Lower lobe of right lung (tissue), 2 donors: ENCODE data around the gene SLC38A1. TPM values are rescaled to one million over a fixed set of nuclear protein-coding genes. Genes with fewer than 3 reads are reported as not detected.

Experiments
- ATAC-seq, 2 donors: fragments of 200-7000 bp; cut with Tn5 transposase; one replicate each; pipeline ENCODE4 v1.9.1; 2020 to 2022; ENCODE audit warnings: mild to moderate bottlenecking in 2 of 2, moderate library complexity in 2 of 2
- DNase-seq: peaks from one replicate; pipeline ENCODE4 v3.0.0-alpha.2; 2020
- H3K27ac ChIP-seq: fragments of 200-600 bp; one replicate; pipeline ENCODE4 v1.8.0; 2022
- H3K27me3 ChIP-seq: fragments of 200-600 bp; one replicate; pipeline ENCODE4 v1.8.0; 2022; ENCODE audit warnings: low read depth
- H3K36me3 ChIP-seq: fragments of 200-600 bp; one replicate; pipeline ENCODE4 v1.8.0; 2022; ENCODE audit warnings: mild to moderate bottlenecking
- H3K4me1 ChIP-seq: fragments of 200-600 bp; one replicate; pipeline ENCODE4 v1.8.0; 2022
- H3K4me3 ChIP-seq: fragments of 200-600 bp; one replicate; pipeline ENCODE4 v1.8.0; 2022; ENCODE audit warnings: mild to moderate bottlenecking
- H3K9me3 ChIP-seq: fragments of 200-600 bp; one replicate; pipeline ENCODE4 v1.8.0; 2022
- intact Hi-C: fragments of 100-400 bp; cut with DNase I; formaldehyde crosslinking; loops from one replicate; pipeline ENCODE4 v1.11.0; 2022
- long read RNA-seq: library from polyadenylated mRNA; unstranded; transcript quantifications from one replicate; pipeline ENCODE4 v2.0.0, GENCODE V29; 2021
- total RNA-seq: library from RNA; stranded (reverse); fragmentation: NEBNext Ultra II Directional; extraction: Animal tissue kit (Norgen Biotek cat#: 25700); gene quantifications from one replicate; pipeline ENCODE4 v1.2.1, GENCODE V29; 2021
- TF ChIP-seq, protein P1 (sequence below): fragments of 200-600 bp; IDR thresholded peaks from one replicate; pipeline ENCODE4 v1.8.0; 2022; ENCODE audit warnings: antibody characterized with exemption, mild to moderate bottlenecking
- donor health status: DM: no; HTN: yes; CAD: no; lungs with severe emphysema.

SLC38A1 gene
- 45.8 TPM for total RNA-seq
- long read RNA-seq, full-length matches to known transcripts = 26 of 46 reads
- long read RNA-seq, partial matches to known transcripts = 5 of 46 reads
- long read RNA-seq, other reads (novel, unspliced or antisense) = 15 of 46 reads

DNA sequence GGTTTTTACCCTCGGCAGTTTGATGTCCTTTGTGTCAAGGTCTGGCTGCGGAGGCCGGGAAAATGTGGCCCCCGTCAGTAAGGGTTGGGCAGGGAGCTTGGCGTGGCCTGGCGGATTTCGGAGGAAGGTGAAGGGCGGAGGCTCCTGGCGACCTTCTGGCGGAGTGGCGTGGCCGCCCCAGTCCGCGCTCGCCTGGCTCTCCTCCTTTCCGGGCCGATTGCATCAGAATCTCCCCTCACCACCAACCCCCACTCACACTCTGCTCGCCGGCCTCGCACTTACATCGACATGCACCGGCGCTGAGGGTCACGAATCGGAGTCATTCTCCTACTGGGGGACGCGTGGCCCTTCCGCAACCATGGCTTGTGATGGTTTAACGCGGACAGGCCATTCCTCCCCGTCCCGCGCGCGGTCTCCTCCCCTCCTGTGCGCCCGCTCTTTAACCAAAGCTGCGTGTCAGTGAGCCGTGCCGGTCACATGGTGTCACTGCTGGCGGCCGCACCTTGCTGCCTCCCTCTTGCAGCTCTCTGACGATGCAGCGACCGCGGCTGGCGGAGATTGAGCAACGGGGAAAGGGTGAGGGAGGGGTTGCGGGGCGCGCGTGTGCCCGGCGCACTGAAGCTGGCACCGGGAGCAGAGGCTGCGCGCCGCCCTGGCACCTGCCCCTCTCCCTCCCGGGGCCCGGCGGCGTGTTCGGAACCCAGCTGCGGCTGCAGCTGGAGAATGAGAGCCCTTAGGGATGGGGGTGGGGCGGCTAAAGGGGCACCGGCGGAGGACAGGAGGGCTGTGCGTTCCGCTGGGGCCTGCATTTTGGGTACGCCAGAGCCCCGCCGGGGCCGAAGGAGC is at the start of gene SLC38A1:
Gene SLC38A1, minus strand, starts transcription at position 461 of the 846 bp plus-strand sequence. CDS start 29,243 bp downstream, outside the sequence.
- DNase-seq (peak; percentile 93), ATAC-seq (peak; percentile 90 to 93)
- H3K27ac ChIP-seq = peak within 1 kb of the TSS; percentile 86
- H3K36me3 ChIP-seq = no peaks in the 10 kb centered on the region
- H3K4me1 ChIP-seq = peaks cover 41% of the 10 kb centered on the region
- H3K27me3 ChIP-seq = peaks cover 30% of the 10 kb centered on the region
- intact Hi-C loops = no loop called here
- peak within 1 kb of the TSS; percentile 69 for H3K4me3 ChIP-seq
- TF ChIP-seq, protein P1, sequence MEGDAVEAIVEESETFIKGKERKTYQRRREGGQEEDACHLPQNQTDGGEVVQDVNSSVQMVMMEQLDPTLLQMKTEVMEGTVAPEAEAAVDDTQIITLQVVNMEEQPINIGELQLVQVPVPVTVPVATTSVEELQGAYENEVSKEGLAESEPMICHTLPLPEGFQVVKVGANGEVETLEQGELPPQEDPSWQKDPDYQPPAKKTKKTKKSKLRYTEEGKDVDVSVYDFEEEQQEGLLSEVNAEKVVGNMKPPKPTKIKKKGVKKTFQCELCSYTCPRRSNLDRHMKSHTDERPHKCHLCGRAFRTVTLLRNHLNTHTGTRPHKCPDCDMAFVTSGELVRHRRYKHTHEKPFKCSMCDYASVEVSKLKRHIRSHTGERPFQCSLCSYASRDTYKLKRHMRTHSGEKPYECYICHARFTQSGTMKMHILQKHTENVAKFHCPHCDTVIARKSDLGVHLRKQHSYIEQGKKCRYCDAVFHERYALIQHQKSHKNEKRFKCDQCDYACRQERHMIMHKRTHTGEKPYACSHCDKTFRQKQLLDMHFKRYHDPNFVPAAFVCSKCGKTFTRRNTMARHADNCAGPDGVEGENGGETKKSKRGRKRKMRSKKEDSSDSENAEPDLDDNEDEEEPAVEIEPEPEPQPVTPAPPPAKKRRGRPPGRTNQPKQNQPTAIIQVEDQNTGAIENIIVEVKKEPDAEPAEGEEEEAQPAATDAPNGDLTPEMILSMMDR = no peak
- H3K9me3 ChIP-seq = no peaks in the 10 kb centered on the region

DNA sequence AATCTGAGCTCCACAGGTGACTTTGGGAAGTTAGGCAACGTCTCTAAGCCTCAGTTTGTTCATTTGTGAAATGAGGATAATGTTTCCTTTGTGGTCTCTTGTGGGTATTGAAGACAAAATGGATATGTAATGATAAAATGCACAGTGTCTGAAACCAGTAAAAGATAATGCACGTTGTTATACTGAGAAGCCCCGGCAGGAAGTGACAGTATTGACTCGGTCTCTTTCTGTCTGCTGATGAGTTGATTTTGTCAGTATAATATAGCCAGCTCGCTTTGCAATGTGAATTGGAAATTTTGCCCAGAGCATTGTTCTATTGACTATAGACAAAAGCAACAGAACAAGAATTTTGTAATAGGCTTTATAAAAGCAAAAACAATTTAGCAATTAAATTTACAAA is 49.2 kb upstream of the SLC38A1 start:
- no peak for DNase-seq
- intact Hi-C loops = no loop called here
- TF ChIP-seq, protein P1 = no peak
- Histone ChIP-seq H3K27ac (no peak overlapping the region), H3K27me3 (no peaks in the 10 kb centered on the region), H3K4me1 (no peaks in the 10 kb centered on the region), H3K4me3 (no peak overlapping the region), H3K36me3 (no peaks in the 10 kb centered on the region), H3K9me3 (no peaks in the 10 kb centered on the region)
- no peak for ATAC-seq

DNA sequence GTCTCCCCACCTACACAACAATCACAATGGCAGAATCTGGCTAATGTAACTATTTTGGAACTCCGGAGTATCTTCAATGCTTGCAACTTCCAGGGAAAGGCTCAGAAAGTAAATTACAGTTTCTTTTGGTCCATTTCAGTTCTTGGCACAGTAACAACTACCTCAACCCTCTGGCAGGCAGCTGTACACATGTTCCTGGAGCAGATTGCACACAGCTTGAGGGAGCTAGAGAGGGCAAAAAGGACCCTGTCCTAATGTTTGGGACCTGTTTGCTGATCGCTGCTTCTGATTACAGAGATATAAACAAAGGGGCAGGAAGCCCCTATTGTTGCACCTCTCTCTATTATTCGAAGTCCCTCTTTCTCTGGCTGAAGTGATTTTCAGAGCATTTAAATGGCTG is 35.2 kb upstream of the SLC38A1 start:
- TF ChIP-seq, protein P1 = no peak
- no peaks in the 10 kb centered on the region for H3K9me3 ChIP-seq
- intact Hi-C loops = no loop called here
- H3K4me3 ChIP-seq = no peak overlapping the region
- H3K4me1 ChIP-seq = no peaks in the 10 kb centered on the region
- ATAC-seq (no peak), DNase-seq (no peak)
- H3K27me3 ChIP-seq = no peaks in the 10 kb centered on the region
- H3K27ac ChIP-seq = no peak overlapping the region
- H3K36me3 ChIP-seq = no peaks in the 10 kb centered on the region

DNA sequence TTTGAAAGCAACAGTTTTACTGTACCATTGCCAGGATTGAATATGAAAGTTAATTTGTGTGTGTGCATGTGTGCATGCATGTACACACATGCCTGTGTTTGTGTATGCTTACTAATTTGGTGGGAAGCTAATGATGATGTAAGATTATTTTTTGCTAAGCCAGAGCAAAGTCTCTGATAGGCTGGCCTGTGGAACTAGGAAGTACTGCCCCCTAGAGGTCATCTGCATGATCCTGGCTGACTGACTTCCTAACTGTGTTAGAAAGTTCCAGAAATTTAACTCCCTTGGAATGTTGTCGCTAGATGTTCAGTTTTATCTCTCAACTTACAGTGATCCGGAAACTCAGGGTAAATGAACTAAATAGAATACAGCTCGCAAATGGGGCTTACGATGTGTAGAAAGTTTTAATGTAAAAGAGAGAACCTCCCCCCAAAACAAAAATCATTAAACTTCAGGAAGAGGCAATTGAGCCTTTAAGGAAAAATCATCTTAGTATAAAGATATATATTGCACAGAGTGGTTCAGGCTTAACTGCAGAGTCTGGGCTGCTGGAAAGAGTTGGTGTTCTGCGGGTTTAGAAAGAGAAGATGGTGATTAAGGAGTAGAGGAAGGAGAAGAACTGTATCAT is 34.3 kb upstream of the SLC38A1 start:
- TF ChIP-seq, protein P1 = peak; percentile 70
- Histone ChIP-seq H3K36me3 (no peaks in the 10 kb centered on the region), H3K27me3 (no peaks in the 10 kb centered on the region), H3K4me3 (no peak overlapping the region), H3K9me3 (no peaks in the 10 kb centered on the region), H3K27ac (no peak overlapping the region), H3K4me1 (no peaks in the 10 kb centered on the region)
- intact Hi-C loops = no loop called here
- ATAC-seq (peak; percentile 87 to 89), DNase-seq (no peak)

DNA sequence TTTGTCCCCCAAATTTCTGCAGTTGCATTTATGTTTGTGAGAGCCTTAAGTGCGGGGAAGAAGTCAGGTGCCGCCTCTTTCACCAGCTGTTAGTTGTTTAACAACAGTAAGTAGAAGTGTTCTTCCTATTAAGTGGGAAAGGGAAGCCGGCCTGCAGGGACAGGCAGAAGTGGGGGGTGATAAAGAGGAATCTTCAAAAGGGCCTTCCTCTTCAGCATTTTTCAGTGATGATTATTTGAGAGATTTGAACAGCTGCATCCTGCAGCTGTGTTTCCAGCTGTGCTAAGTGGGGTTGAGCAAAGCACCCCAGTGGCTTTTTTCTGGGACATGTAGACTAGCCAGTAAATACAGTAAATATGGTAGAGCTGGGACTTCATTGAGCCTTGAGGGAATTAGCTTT is 32.1 kb upstream of the SLC38A1 start:
- Histone ChIP-seq H3K9me3 (no peaks in the 10 kb centered on the region), H3K4me3 (no peak overlapping the region), H3K27me3 (no peaks in the 10 kb centered on the region), H3K36me3 (no peaks in the 10 kb centered on the region), H3K4me1 (no peaks in the 10 kb centered on the region), H3K27ac (no peak overlapping the region)
- ATAC-seq (peak in 1 of 2 donors; percentile 14), DNase-seq (no peak)
- TF ChIP-seq, protein P1 = no peak
- intact Hi-C loops = no loop called here
